Epithelial cell of esophagus (primary cell): ENCODE results near the gene DYNLT5.
"Not testable (repeated sequence)": the region's sequence is repeated elsewhere in the genome, so short reads cannot be mapped to it uniquely, and the experiment has no call there.

Experiments
- DNase-seq: peaks from one replicate; pipeline ENCODE4 v3.0.0; 2010; ENCODE audit warnings: low read depth
- H3K4me3 ChIP-seq: 2 replicates; pipeline ENCODE4 v1.5.1; 2011; ENCODE audit warnings: mild to moderate bottlenecking, low read length, control low read depth
- CTCF ChIP-seq: IDR thresholded peaks from 2 replicates; pipeline ENCODE4 v1.5.1; 2011; ENCODE audit warnings: low read depth, mild to moderate bottlenecking, low read length, control low read depth, inconsistent platforms; ENCODE audit not compliant: insufficient read depth; ENCODE audit errors: missing control alignments

Gene DYNLT5

GRCh38 chr1:66725885-66726665, 26.2 kb upstream of the DYNLT5 start:
- H3K4me3 ChIP-seq = no peak overlapping the region
- TF ChIP-seq CTCF = peak; percentile 99
- DNase-seq = peak; percentile 73

GRCh38 chr1:66728021-66728420, 24.2 kb upstream of the DYNLT5 start:
- TF ChIP-seq CTCF = no peak
- H3K4me3 ChIP-seq = no peak overlapping the region
- DNase-seq = peak; percentile 52

GRCh38 chr1:66728716-66729115, 23.5 kb upstream of the DYNLT5 start:
- DNase-seq, H3K4me3 ChIP-seq: not testable (repeated sequence)

GRCh38 chr1:66729119-66729518, 23.1 kb upstream of the DYNLT5 start:
- TF ChIP-seq CTCF = no peak
- no peak overlapping the region for H3K4me3 ChIP-seq
- peak; percentile 67 for DNase-seq

- H3K4me3 ChIP-seq = no peak overlapping the region
- no peak for TF ChIP-seq CTCF
- no peak for DNase-seq
Measured at GRCh38 chr1:66729523-66729922, 22.7 kb upstream of the DYNLT5 start.

GRCh38 chr1:66730462-66730861, 21.8 kb upstream of the DYNLT5 start:
- no peak for TF ChIP-seq CTCF
- no peak overlapping the region for H3K4me3 ChIP-seq
- no peak for DNase-seq

- TF ChIP-seq CTCF = no peak
- no peak overlapping the region for H3K4me3 ChIP-seq
- DNase-seq = peak; percentile 21
Measured at GRCh38 chr1:66731170-66731865, 20.9 kb upstream of the DYNLT5 start.
